ENCODE data around the gene TFF1.

Gene TFF1

GRCh38 chr21:42389449-42389835 is 23.1 kb upstream of the TFF1 start:
- ChIA-PET CTCF (no interaction called here), POLR2A (no interaction called here)
- no peak for TF ChIP-seq CTCF (IDR thresholded peaks at IDR 0.05; ENCODE audit: insufficient read depth, low read length, missing control alignments)
- no peak overlapping the region for H3K4me3 ChIP-seq (ENCODE audit: low read depth, low read length)
- no peak for DNase-seq (ENCODE audit: low read depth, low spot score)

DNA sequence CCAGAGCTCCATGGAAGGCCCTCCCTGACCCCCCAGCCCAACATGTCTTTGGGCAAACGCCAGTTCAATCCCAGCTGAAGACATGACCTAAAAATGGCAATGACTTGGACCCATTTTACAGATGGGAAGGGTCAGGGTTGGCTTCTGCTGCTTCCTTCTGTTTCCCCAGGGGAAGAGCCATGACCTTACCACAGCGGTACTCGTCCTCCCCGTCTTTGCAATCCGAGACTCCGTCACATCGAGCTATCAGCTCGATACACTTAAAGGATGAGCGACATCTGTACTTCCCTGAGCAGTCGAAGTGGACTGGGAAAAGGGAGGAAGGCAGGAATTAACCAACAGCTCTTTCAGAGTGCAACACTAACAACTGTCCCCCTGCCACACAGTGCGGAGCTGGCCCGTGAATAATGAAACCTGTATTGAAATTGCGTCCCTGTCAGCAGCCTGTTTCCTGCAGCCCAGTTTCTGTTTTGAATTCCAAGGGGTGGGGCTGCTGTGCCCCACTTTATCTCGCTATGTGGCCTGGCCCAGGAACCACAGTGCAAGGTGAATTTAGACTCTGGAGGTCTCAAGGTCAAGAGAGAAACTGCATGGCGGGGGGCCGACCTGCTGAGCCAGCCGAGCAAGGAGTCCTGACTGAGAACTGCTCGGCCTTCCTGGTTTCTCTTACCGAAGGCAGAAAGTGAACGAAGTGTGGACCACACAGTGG is 22.6 kb upstream of the TFF1 start:
- ChIA-PET CTCF (no interaction called here), POLR2A (no interaction called here)
- no peak overlapping the region for H3K4me3 ChIP-seq (ENCODE audit: low read depth, low read length)

GRCh38 chr21:42387843-42388340 is 21.6 kb upstream of the TFF1 start:
- no peak for DNase-seq (ENCODE audit: low read depth, low spot score)
- no peak overlapping the region for H3K4me3 ChIP-seq (ENCODE audit: low read depth, low read length)
- ChIA-PET CTCF (no interaction called here), POLR2A (no interaction called here)
- TF ChIP-seq CTCF (IDR thresholded peaks at IDR 0.05; ENCODE audit: insufficient read depth, low read length, missing control alignments), result no peak

More for the DNA sequence above, 22.6 kb upstream of the TFF1 start:
- no peak for DNase-seq (ENCODE audit: low read depth, low spot score)
- no peak for TF ChIP-seq CTCF (IDR thresholded peaks at IDR 0.05; ENCODE audit: insufficient read depth, low read length, missing control alignments)

GRCh38 chr21:42387164-42387563 is 20.8 kb upstream of the TFF1 start:
- POLR2A ChIA-PET, result no interaction called here
- H3K4me3 ChIP-seq (ENCODE audit: low read depth, low read length), result no peak overlapping the region
- no peak for TF ChIP-seq CTCF (IDR thresholded peaks at IDR 0.05; ENCODE audit: insufficient read depth, low read length, missing control alignments)
- no peak for DNase-seq (ENCODE audit: low read depth, low spot score)
- CTCF ChIA-PET, result no interaction called here

- H3K4me3 ChIP-seq (ENCODE audit: low read depth, low read length), result no peak overlapping the region
- TF ChIP-seq CTCF (IDR thresholded peaks at IDR 0.05; ENCODE audit: insufficient read depth, low read length, missing control alignments), result no peak
- CTCF ChIA-PET, result no interaction called here
- DNase-seq (ENCODE audit: low read depth, low spot score), result no peak
- POLR2A ChIA-PET, result no interaction called here
These were observed 19.8 kb upstream of the TFF1 start for GRCh38 chr21:42386034-42386591.

DNA sequence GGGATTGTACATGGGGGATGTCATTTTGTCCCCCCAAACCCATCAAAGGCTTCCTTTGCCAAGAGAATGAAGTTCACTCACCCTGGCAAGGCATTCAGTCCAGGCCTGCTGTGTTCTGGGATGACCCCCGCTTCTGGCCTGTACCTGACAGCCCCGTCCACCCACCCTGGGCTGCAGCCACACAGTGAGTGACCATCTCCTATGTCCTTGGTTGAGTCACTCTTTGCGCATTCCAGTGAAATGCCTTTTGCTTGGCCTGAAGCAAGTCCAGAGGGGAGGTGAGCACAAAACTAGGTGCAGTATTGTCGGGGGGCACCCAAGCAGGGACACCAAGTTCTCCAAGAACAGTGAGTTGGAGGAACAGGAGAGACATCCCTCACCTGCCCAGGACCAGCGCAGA is 19.3 kb upstream of the TFF1 start:
- no peak for TF ChIP-seq CTCF (IDR thresholded peaks at IDR 0.05; ENCODE audit: insufficient read depth, low read length, missing control alignments)

More for the DNA sequence above, 19.3 kb upstream of the TFF1 start:
- ChIA-PET POLR2A (no interaction called here), CTCF (no interaction called here)
- DNase-seq (ENCODE audit: low read depth, low spot score), result no peak
- no peak overlapping the region for H3K4me3 ChIP-seq (ENCODE audit: low read depth, low read length)

Data from AG04449 (cell line).